Measurements from ENCODE around the gene TMSB15C.

The TMSB15C gene

GRCh38 chrX:104047171-104047570, 28.9 kb downstream of the TMSB15C start:
- Histone ChIP-seq H3K36me3 (ENCODE audit: control insufficient read depth, insufficient read depth, low read length) (no peaks in the 10 kb centered on the region), H3K9me3 (ENCODE audit: control insufficient read depth, low read length) (no peaks in the 10 kb centered on the region), H3K27ac (ENCODE audit: insufficient read depth, low read length, poor library complexity, severe bottlenecking) (no peak overlapping the region), H3K4me1 (ENCODE audit: control insufficient read depth, insufficient read depth, low read length, poor library complexity, severe bottlenecking) (no peaks in the 10 kb centered on the region), H3K4me3 (ENCODE audit: insufficient read depth, low read depth, low read length, poor library complexity, severe bottlenecking) (no peak overlapping the region), H3K27me3 (replicated peaks; ENCODE audit: control insufficient read depth, insufficient read depth, low read length, poor library complexity, severe bottlenecking) (no peaks in the 10 kb centered on the region)
- no peak for DNase-seq

- H3K9me3 ChIP-seq (ENCODE audit: control insufficient read depth, low read length), result no peaks in the 10 kb centered on the region
- H3K27me3 ChIP-seq (replicated peaks; ENCODE audit: control insufficient read depth, insufficient read depth, low read length, poor library complexity, severe bottlenecking), result no peaks in the 10 kb centered on the region
- H3K4me3 ChIP-seq (ENCODE audit: insufficient read depth, low read depth, low read length, poor library complexity, severe bottlenecking), result no peak overlapping the region
- H3K4me1 ChIP-seq (ENCODE audit: control insufficient read depth, insufficient read depth, low read length, poor library complexity, severe bottlenecking), result no peaks in the 10 kb centered on the region
- H3K27ac ChIP-seq (ENCODE audit: insufficient read depth, low read length, poor library complexity, severe bottlenecking), result no peak overlapping the region
- no peaks in the 10 kb centered on the region for H3K36me3 ChIP-seq (ENCODE audit: control insufficient read depth, insufficient read depth, low read length)
- DNase-seq, result no peak
These were observed 30.4 kb downstream of the TMSB15C start for GRCh38 chrX:104045642-104046041.

- H3K36me3 ChIP-seq (ENCODE audit: control insufficient read depth, insufficient read depth, low read length), result no peaks in the 10 kb centered on the region
- DNase-seq, result no peak
- H3K27me3 ChIP-seq (replicated peaks; ENCODE audit: control insufficient read depth, insufficient read depth, low read length, poor library complexity, severe bottlenecking), result no peaks in the 10 kb centered on the region
- no peaks in the 10 kb centered on the region for H3K4me1 ChIP-seq (ENCODE audit: control insufficient read depth, insufficient read depth, low read length, poor library complexity, severe bottlenecking)
- H3K4me3 ChIP-seq (ENCODE audit: insufficient read depth, low read depth, low read length, poor library complexity, severe bottlenecking), result no peak overlapping the region
- H3K9me3 ChIP-seq (ENCODE audit: control insufficient read depth, low read length), result no peaks in the 10 kb centered on the region
- no peak overlapping the region for H3K27ac ChIP-seq (ENCODE audit: insufficient read depth, low read length, poor library complexity, severe bottlenecking)
These were observed 35.0 kb downstream of the TMSB15C start for GRCh38 chrX:104041003-104041402.

- H3K4me3 ChIP-seq (ENCODE audit: insufficient read depth, low read depth, low read length, poor library complexity, severe bottlenecking), result no peak within 1 kb of the TSS
- H3K36me3 ChIP-seq (ENCODE audit: control insufficient read depth, insufficient read depth, low read length), result no peaks in the 10 kb centered on the region
- no peaks in the 10 kb centered on the region for H3K9me3 ChIP-seq (ENCODE audit: control insufficient read depth, low read length)
- H3K4me1 ChIP-seq (ENCODE audit: control insufficient read depth, insufficient read depth, low read length, poor library complexity, severe bottlenecking), result no peaks in the 10 kb centered on the region
- H3K27ac ChIP-seq (ENCODE audit: insufficient read depth, low read length, poor library complexity, severe bottlenecking), result no peak within 1 kb of the TSS
- DNase-seq, result no peak
- H3K27me3 ChIP-seq (replicated peaks; ENCODE audit: control insufficient read depth, insufficient read depth, low read length, poor library complexity, severe bottlenecking), result no peaks in the 10 kb centered on the region
These were observed 36.1 kb downstream of the TMSB15C start, which contains the start of gene H2BW2 for GRCh38 chrX:104039689-104040505. Gene H2BW2 (plus strand): TSS chrX:104039956. CDS start chrX:104039995, 39 bp downstream.

Measured in effector memory CD4-positive, alpha-beta T cell (primary cell).